ENCODE measurements around the gene KRTAP5-3.

GRCh38 chr11:1650918-1651262 is 42.6 kb upstream of the KRTAP5-3 start:
- no peak for TF ChIP-seq POLR2A (IDR thresholded peaks at IDR 0.05)
- TF ChIP-seq, protein P1, sequence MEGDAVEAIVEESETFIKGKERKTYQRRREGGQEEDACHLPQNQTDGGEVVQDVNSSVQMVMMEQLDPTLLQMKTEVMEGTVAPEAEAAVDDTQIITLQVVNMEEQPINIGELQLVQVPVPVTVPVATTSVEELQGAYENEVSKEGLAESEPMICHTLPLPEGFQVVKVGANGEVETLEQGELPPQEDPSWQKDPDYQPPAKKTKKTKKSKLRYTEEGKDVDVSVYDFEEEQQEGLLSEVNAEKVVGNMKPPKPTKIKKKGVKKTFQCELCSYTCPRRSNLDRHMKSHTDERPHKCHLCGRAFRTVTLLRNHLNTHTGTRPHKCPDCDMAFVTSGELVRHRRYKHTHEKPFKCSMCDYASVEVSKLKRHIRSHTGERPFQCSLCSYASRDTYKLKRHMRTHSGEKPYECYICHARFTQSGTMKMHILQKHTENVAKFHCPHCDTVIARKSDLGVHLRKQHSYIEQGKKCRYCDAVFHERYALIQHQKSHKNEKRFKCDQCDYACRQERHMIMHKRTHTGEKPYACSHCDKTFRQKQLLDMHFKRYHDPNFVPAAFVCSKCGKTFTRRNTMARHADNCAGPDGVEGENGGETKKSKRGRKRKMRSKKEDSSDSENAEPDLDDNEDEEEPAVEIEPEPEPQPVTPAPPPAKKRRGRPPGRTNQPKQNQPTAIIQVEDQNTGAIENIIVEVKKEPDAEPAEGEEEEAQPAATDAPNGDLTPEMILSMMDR (IDR thresholded peaks at IDR 0.05), result no peak
